ENCODE data around the gene SHTN1. TPM values are rescaled to one million over a fixed set of nuclear protein-coding genes. Genes with fewer than 3 reads are reported as not detected.

The SHTN1 gene
- total and polyA plus RNA-seq, 2 experiments from 2014 or later = 0.86 to 3.5 TPM

GRCh38 chr10:116948530-116948870 is 56.5 kb downstream of the SHTN1 start:
- H3K9me3 ChIP-seq (ENCODE audit: low read depth) = no peaks in the 10 kb centered on the region
- H3K9me2 ChIP-seq (ENCODE audit: insufficient read depth) = no peaks in the 10 kb centered on the region
- H3K36me3 ChIP-seq (ENCODE audit: low read depth) = no peaks in the 10 kb centered on the region
- no peak overlapping the region for H3K4me3 ChIP-seq
- no peaks in the 10 kb centered on the region for H3K79me2 ChIP-seq (ENCODE audit: insufficient read depth)
- in situ Hi-C loops (cut with MboI) = no loop called here
- peaks cover 17% of the 10 kb centered on the region for H3K4me1 ChIP-seq (ENCODE audit: insufficient read depth)
- no peak for TF ChIP-seq EZH2phosphoT487 (IDR thresholded peaks at IDR 0.05; ENCODE audit: insufficient read depth, low read depth)
- no peak for TF ChIP-seq EZH2 (IDR thresholded peaks at IDR 0.05; ENCODE audit: insufficient read depth, poor library complexity, severe bottlenecking)
- no peaks in the 10 kb centered on the region for H4K20me1 ChIP-seq (ENCODE audit: insufficient read depth)
- H3K27ac ChIP-seq = no peak overlapping the region
- WGBS, 2 experiments (ENCODE audit: low coverage in 1 of 2, low lambda C conversion rate in 2 of 2, missing lambda C conversion rate in 2 of 2) = 57 to 77% methylated on average over 1 of the region's 1 CpG
- no peak for DNase-seq
- peaks cover 11% of the 10 kb centered on the region; the same call in 1 of the 2 replicates for H3F3A ChIP-seq (ENCODE audit: insufficient read depth)
- H3K27me3 ChIP-seq (replicated peaks; ENCODE audit: insufficient read depth) = no peaks in the 10 kb centered on the region
- H3K9ac ChIP-seq = no peak overlapping the region
- no peak overlapping the region for H2AFZ ChIP-seq
- H3K4me2 ChIP-seq (ENCODE audit: unreplicated experiment) = no peak overlapping the region

GRCh38 chr10:116947841-116948529 is 57.0 kb downstream of the SHTN1 start:
- peaks cover 11% of the 10 kb centered on the region; the same call in 1 of the 2 replicates for H3F3A ChIP-seq (ENCODE audit: insufficient read depth)
- in situ Hi-C loops (cut with MboI) = no loop called here
- peak; percentile 20 for DNase-seq
- no peak overlapping the region; the same call in 1 of the 2 replicates for H3K9ac ChIP-seq
- H3K9me2 ChIP-seq (ENCODE audit: insufficient read depth) = no peaks in the 10 kb centered on the region
- H3K36me3 ChIP-seq (ENCODE audit: low read depth) = no peaks in the 10 kb centered on the region
- H3K27me3 ChIP-seq (replicated peaks; ENCODE audit: insufficient read depth) = no peaks in the 10 kb centered on the region
- H3K4me2 ChIP-seq (ENCODE audit: unreplicated experiment) = peak overlapping the region; percentile 73
- no peak for TF ChIP-seq EZH2 (IDR thresholded peaks at IDR 0.05; ENCODE audit: insufficient read depth, poor library complexity, severe bottlenecking)
- no peak for TF ChIP-seq EZH2phosphoT487 (IDR thresholded peaks at IDR 0.05; ENCODE audit: insufficient read depth, low read depth)
- peaks cover 17% of the 10 kb centered on the region for H3K4me1 ChIP-seq (ENCODE audit: insufficient read depth)
- H4K20me1 ChIP-seq (ENCODE audit: insufficient read depth) = no peaks in the 10 kb centered on the region
- WGBS, 2 experiments (ENCODE audit: low coverage in 1 of 2, low lambda C conversion rate in 2 of 2, missing lambda C conversion rate in 2 of 2) = 20 to 27% methylated on average over 2 of the region's 2 CpGs
- no peaks in the 10 kb centered on the region for H3K9me3 ChIP-seq (ENCODE audit: low read depth)
- H2AFZ ChIP-seq = no peak overlapping the region
- H3K79me2 ChIP-seq (ENCODE audit: insufficient read depth) = no peaks in the 10 kb centered on the region
- peak overlapping the region; percentile 43; the same call in 1 of the 2 replicates for H3K27ac ChIP-seq
- peak overlapping the region; percentile 38; the same call in 1 of the 2 replicates for H3K4me3 ChIP-seq

GRCh38 chr10:116944911-116945310 is 60.1 kb downstream of the SHTN1 start:
- Histone ChIP-seq H3K27me3 (replicated peaks; ENCODE audit: insufficient read depth) (no peaks in the 10 kb centered on the region), H3K79me2 (ENCODE audit: insufficient read depth) (no peaks in the 10 kb centered on the region), H3K4me2 (ENCODE audit: unreplicated experiment) (no peak overlapping the region), H4K20me1 (ENCODE audit: insufficient read depth) (no peaks in the 10 kb centered on the region), H3K27ac (no peak overlapping the region), H3F3A (ENCODE audit: insufficient read depth) (peaks cover 11% of the 10 kb centered on the region; the same call in 1 of the 2 replicates), H2AFZ (no peak overlapping the region), H3K4me1 (ENCODE audit: insufficient read depth) (peaks cover 17% of the 10 kb centered on the region), H3K9ac (no peak overlapping the region), H3K9me3 (ENCODE audit: low read depth) (no peaks in the 10 kb centered on the region), H3K4me3 (no peak overlapping the region), H3K36me3 (ENCODE audit: low read depth) (no peaks in the 10 kb centered on the region), H3K9me2 (ENCODE audit: insufficient read depth) (no peaks in the 10 kb centered on the region)
- WGBS, 2 experiments (ENCODE audit: low coverage in 1 of 2, low lambda C conversion rate in 2 of 2, missing lambda C conversion rate in 2 of 2) = 92 to 93% methylated on average over 2 of the region's 2 CpGs
- TF ChIP-seq EZH2 (IDR thresholded peaks at IDR 0.05; ENCODE audit: insufficient read depth, poor library complexity, severe bottlenecking) = no peak
- no peak for TF ChIP-seq EZH2phosphoT487 (IDR thresholded peaks at IDR 0.05; ENCODE audit: insufficient read depth, low read depth)
- DNase-seq = no peak
- in situ Hi-C loops (cut with MboI) = no loop called here

GRCh38 chr10:116931806-116932205 is 73.2 kb downstream of the SHTN1 start:
- Histone ChIP-seq H3K9me2 (ENCODE audit: insufficient read depth) (no peaks in the 10 kb centered on the region), H3K36me3 (ENCODE audit: low read depth) (no peaks in the 10 kb centered on the region), H3K4me1 (ENCODE audit: insufficient read depth) (no peaks in the 10 kb centered on the region), H3K4me2 (ENCODE audit: unreplicated experiment) (no peak overlapping the region), H3K4me3 (no peak overlapping the region), H3K27me3 (replicated peaks; ENCODE audit: insufficient read depth) (no peaks in the 10 kb centered on the region), H3K9ac (no peak overlapping the region), H2AFZ (no peak overlapping the region), H3K27ac (no peak overlapping the region), H3K9me3 (ENCODE audit: low read depth) (no peaks in the 10 kb centered on the region), H3F3A (ENCODE audit: insufficient read depth) (no peaks in the 10 kb centered on the region), H3K79me2 (ENCODE audit: insufficient read depth) (no peaks in the 10 kb centered on the region), H4K20me1 (ENCODE audit: insufficient read depth) (no peaks in the 10 kb centered on the region)
- TF ChIP-seq EZH2 (IDR thresholded peaks at IDR 0.05; ENCODE audit: insufficient read depth, poor library complexity, severe bottlenecking) = no peak
- no peak for TF ChIP-seq EZH2phosphoT487 (IDR thresholded peaks at IDR 0.05; ENCODE audit: insufficient read depth, low read depth)
- no peak for DNase-seq
- WGBS, 2 experiments (ENCODE audit: low coverage in 1 of 2, low lambda C conversion rate in 2 of 2, missing lambda C conversion rate in 2 of 2) = 65 to 68% methylated on average over 6 of the region's 6 CpGs
- in situ Hi-C loops (cut with MboI) = no loop called here

Data from GM23248 (cell line).